SK-MEL-5 (cell line): ENCODE results near the gene ADAT1. TPM values are rescaled to one million over a fixed set of nuclear protein-coding genes. Genes with fewer than 3 reads are reported as not detected.
"Not testable (repeated sequence)": the region's sequence is repeated elsewhere in the genome, so short reads cannot be mapped to it uniquely, and the experiment has no call there.

Experiments used
- DNase-seq: peaks from one replicate; pipeline ENCODE4 v3.0.0-alpha.2; 2016; ENCODE audit warnings: low read depth, low spot score
- in situ Hi-C: cut with HindIII; loops from 2 replicates; pipeline ENCODE4 v1.10.0; 2016; ENCODE audit warnings: low sequenced_read_pairs, high pct_unique_total_duplicates, low pct_unique_long_range_greater_than_20kb
- total RNA-seq: library from RNA; depleted of rRNA; stranded (reverse); fragments of >200 nt; shearing (Covaris generic); gene quantifications from 2 replicates; pipeline ENCODE4 v1.2.3, GENCODE V29; 2014

Gene ADAT1
- total RNA-seq, 1 experiment from 2014 or later = 78.9 TPM

GRCh38 chr16:75627851-75628250 lies 4.8 kb upstream of the ADAT1 start:
- in situ Hi-C loops = no loop called here
- peak; percentile 60 for DNase-seq

GRCh38 chr16:75626806-75627205 lies 3.7 kb upstream of the ADAT1 start:
- in situ Hi-C loops = no loop called here
- no peak for DNase-seq

GRCh38 chr16:75624921-75625334 lies 1.8 kb upstream of the ADAT1 start:
- in situ Hi-C loops = no loop called here
- no peak for DNase-seq

- in situ Hi-C loops = no loop called here
- DNase-seq = peak; percentile 47
Measured at GRCh38 chr16:75621170-75621477, 2.0 kb downstream of the ADAT1 start.

GRCh38 chr16:75620326-75621169 lies 2.5 kb downstream of the ADAT1 start:
- no peak for DNase-seq
- in situ Hi-C loops = no loop called here

GRCh38 chr16:75618780-75619179 lies 4.3 kb downstream of the ADAT1 start:
- DNase-seq = no peak
- in situ Hi-C loops = no loop called here

- in situ Hi-C loops = no loop called here
- DNase-seq = no peak
Measured at GRCh38 chr16:75617121-75617520, 6.0 kb downstream of the ADAT1 start.

- in situ Hi-C loops = no loop called here
Measured at GRCh38 chr16:75616521-75617010, 6.5 kb downstream of the ADAT1 start.

GRCh38 chr16:75615619-75616018 lies 7.5 kb downstream of the ADAT1 start:
- in situ Hi-C loops = no loop called here
- DNase-seq = no peak

More at GRCh38 chr16:75616521-75617010, 6.5 kb downstream of the ADAT1 start:
- DNase-seq = no peak

GRCh38 chr16:75614066-75614897 lies 8.8 kb downstream of the ADAT1 start:
- DNase-seq = no peak
- in situ Hi-C loops = no loop called here

GRCh38 chr16:75606507-75606906 lies 16.6 kb downstream of the ADAT1 start:
- no peak for DNase-seq
- in situ Hi-C loops = no loop called here

- DNase-seq = no peak
- in situ Hi-C loops = no loop called here
Measured at GRCh38 chr16:75603241-75603640, 19.8 kb downstream of the ADAT1 start.

- no peak for DNase-seq
- in situ Hi-C loops = no loop called here
Measured at GRCh38 chr16:75599452-75600277, 23.4 kb downstream of the ADAT1 start.

GRCh38 chr16:75593825-75594820 lies 29.0 kb downstream of the ADAT1 start:
- in situ Hi-C loops = no loop called here
- DNase-seq = no peak

- DNase-seq = no peak
- in situ Hi-C loops = no loop called here
Measured at GRCh38 chr16:75593308-75593707, 29.8 kb downstream of the ADAT1 start.

GRCh38 chr16:75591927-75592326 lies 31.2 kb downstream of the ADAT1 start:
- in situ Hi-C loops, DNase-seq: not testable (repeated sequence)
